ENCODE measurements around the gene ASIC4.

The ASIC4 gene, protein sequence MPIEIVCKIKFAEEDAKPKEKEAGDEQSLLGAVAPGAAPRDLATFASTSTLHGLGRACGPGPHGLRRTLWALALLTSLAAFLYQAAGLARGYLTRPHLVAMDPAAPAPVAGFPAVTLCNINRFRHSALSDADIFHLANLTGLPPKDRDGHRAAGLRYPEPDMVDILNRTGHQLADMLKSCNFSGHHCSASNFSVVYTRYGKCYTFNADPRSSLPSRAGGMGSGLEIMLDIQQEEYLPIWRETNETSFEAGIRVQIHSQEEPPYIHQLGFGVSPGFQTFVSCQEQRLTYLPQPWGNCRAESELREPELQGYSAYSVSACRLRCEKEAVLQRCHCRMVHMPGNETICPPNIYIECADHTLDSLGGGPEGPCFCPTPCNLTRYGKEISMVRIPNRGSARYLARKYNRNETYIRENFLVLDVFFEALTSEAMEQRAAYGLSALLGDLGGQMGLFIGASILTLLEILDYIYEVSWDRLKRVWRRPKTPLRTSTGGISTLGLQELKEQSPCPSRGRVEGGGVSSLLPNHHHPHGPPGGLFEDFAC

DNA sequence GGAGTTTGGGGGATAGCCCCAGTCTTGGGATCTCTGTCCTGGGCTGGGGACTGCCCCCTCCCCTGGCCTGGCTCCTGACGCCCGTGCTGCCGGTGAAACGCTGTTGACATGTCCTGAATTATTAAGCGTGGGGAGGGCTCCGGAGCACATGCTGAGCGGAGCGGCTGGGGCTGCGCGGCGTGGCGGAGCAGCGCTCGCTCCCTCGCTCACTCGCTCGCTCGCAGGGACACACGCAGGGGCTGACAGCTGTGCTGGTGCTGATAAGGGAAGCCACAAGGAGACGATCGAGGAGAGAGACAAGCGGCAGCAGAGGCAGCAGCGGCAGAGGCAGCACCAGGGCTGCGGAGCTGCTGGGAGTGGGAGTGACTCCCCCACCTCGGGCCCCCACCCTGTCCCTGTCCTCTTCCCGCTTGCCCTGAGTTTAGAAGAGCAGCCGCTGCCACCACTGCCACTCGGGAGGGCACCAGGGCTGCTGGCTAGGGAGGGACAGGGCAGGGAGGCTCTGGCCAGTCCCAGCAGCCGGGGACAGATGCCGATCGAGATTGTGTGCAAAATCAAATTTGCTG lies at the start of gene ASIC4:
TSS of gene ASIC4 (plus strand) at position 287 of the 566 bp plus-strand sequence. CDS start at position 530, 243 bp downstream.
- DNase-seq (ENCODE audit: low read depth): no peak

DNA sequence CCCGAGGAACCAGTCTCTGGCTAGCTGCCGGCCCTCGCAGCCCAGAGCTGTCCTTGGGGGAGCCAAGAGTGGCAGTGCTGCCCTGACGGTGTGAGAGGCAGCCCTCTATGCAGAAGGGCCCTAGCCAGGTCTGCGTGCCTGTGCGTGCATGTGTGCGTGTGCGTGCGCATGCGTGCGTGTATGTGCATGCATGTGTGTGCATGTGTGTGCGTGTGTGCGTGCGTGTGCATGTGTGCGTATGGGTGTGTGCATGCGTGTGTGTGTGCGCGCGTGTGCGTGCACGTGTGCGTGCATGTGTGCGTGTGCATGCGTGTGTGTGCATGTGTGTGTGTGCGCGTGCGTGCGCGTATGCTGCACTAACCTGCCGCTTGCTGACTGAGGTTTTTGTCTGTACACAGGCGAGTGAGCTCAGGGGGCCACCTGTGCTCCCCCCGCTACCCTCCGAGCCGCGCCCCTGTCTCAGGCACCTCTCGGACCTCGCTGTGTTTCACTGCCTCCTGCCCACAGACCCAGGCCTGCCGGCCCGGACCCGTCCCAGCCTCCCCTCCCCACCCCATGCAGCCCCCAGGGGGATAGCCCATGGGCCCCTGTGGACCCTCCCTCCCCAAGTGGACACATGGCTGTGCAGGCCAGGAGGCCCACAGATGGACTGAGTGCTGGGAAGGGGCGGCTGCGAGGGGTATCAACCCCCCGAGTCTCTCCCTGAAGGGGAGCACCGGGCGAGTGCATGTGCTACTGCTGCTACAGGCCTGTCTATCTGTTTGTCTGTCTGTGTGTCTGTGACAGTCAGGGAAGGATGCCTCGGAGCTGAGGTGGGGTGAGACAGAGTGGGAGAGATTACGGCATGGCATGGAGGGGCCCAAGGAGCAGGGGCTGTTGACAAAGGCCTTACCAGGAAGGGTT lies 48.4 kb upstream of the ASIC4 start:
- no peak for DNase-seq (ENCODE audit: low read depth)

DNA sequence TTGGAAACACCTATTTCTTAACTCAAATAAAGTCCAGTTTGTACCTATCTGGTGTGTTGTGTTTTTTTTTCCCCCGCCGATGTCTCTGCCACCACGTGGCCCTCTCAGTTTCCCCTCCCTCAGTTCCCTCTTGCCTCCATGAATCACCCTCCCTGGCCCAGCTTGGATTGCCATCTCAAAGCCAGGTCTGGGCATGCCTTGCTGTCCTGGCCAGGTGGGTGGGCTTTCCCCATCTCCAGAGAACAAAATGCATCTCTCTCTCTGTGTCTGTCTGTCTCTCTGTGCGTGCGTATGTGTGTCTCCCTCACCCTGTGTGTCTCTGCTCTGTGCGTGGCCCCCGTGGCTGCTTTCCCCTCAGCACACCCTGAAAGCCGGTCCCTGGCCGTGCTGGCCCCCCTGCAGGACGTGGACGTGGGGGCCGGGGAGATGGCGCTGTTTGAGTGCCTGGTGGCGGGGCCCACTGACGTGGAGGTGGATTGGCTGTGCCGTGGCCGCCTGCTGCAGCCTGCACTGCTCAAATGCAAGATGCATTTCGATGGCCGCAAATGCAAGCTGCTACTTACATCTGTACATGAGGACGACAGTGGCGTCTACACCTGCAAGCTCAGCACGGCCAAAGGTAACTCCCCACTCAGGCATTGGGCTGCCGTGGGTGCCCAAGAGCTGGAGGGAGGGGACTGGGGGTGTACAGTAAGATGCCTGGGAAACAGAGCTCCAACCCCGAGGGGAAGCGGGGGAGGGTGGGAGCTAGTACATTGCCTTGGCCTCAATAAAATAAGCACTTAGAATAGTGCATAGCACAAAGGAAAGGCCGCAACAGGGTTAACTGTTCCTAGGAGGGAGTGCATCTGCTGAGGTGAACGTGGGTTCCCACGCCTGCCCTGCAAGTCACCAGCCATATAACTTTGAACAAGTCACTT lies 47.2 kb upstream of the ASIC4 start:
- no peak for DNase-seq (ENCODE audit: low read depth)

DNA sequence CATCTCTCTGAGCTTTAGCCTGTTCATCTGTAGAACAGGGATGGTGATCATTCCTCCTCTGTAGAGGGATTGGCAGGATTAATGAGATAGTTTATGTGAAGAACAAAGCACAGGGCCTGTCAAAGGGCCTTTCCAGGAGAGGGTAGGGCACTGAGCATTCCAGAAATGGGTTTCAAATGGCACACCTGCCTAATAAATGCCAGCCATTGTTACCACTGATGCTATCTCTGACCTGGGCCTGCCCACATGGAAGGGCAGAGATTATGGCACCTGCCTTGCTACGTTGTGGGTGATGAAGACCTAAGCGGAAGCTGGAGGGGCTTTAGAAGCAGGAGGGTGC lies 46.6 kb upstream of the ASIC4 start:
- DNase-seq (ENCODE audit: low read depth): no peak

DNA sequence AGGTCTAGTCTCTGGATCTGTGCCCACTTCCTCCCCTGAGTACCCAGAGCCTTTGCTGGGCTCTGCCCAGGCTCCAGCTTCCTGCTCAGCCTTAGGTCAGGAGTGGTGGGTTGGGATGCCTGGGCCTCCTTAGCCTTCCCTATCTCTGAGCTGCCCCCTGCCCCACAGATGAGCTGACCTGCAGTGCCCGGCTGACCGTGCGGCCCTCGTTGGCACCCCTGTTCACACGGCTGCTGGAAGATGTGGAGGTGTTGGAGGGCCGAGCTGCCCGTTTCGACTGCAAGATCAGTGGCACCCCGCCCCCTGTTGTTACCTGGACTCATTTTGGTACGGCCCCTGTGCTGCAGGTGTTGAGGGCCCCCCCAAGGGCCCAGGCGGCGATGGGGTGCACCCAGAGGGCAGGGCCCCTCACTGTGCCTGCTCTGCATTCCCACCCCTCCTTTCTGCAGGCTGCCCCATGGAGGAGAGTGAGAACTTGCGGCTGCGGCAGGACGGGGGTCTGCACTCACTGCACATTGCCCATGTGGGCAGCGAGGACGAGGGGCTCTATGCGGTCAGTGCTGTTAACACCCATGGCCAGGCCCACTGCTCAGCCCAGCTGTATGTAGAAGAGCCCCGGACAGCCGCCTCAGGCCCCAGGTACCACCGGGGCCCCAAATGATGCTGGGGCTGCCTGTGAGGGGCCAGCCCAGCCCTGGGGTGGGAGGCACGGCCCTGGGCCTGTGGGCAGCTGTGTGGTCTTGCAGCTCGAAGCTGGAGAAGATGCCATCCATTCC lies 45.7 kb upstream of the ASIC4 start:
- no peak for DNase-seq (ENCODE audit: low read depth)

DNA sequence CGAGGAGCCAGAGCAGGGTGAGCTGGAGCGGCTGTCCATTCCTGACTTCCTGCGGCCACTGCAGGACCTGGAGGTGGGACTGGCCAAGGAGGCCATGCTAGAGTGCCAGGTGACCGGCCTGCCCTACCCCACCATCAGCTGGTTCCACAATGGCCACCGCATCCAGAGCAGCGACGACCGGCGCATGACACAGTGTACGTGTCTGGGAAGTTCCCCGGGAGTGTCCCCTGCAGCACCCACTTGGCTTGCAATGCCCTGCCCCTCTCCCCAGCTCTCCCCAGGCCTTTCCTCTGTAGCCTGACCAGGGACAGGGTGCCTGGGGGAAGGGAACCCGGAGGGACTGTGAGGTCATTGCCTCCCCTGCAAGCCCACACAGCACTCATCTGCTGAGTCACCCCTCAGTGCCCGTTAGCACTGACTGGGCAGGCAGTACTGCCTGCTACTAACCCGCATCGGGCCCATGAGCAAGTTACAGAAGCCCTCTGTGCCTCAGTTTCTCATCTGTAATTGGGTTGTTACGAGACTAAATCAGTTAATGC lies 45.0 kb upstream of the ASIC4 start:
- no peak for DNase-seq (ENCODE audit: low read depth)

DNA sequence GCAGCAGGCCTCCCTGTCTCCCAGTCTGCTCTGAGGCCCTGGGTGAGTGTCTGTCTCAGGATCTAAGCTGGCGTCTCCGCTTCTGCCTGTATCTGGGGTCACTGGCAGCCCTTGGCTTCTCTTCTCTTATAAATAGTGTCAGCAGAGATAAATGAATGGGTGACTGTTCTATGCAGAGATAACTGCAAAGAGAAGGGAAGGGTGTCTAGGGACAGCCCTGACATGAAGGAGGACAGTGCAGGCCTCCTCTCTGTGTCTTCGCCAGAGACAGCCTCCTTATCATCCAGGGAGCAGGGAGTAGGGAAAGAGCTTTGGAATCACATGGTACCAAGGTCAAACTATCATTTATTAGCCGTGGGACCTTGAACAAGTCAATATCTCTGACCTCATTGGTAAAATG lies 43.9 kb upstream of the ASIC4 start:
- DNase-seq (ENCODE audit: low read depth): no peak

DNA sequence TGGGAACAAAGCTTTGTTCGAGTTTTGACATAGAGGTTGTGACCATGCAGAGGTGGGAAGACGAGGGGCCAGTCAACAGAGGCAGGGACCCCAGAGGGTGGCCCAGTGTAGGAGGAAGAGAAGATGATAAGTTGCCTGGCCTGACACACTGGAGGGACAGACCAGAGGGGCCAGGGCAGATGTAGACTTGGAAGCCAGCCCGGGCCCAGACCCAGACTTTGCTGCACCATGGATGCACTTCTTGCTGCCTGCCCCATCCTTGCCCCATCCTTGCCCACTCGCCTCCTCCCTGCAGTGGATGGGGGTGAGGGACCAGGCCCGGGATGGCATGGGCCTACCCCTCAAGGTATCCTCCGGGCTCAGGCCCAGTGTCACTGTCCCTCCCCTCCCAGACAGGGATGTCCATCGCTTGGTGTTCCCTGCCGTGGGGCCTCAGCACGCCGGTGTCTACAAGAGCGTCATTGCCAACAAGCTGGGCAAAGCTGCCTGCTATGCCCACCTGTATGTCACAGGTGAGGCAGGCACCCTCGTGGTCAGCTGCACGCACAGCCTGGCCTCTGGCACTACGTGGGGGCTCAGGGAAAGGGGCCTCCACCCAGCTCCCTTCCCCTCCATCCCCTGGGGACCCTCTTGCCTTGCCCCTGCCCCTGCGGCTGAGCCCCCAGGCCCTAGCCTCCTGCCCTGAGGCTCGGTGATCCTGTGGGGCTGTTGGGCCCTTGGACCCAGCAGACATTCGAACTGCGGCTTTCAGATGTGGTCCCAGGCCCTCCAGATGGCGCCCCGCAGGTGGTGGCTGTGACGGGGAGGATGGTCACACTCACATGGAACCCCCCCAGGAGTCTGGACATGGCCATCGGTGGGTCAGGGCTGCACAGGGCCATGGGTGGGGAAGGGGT lies 42.6 kb upstream of the ASIC4 start:
- no peak for DNase-seq (ENCODE audit: low read depth)

DNA sequence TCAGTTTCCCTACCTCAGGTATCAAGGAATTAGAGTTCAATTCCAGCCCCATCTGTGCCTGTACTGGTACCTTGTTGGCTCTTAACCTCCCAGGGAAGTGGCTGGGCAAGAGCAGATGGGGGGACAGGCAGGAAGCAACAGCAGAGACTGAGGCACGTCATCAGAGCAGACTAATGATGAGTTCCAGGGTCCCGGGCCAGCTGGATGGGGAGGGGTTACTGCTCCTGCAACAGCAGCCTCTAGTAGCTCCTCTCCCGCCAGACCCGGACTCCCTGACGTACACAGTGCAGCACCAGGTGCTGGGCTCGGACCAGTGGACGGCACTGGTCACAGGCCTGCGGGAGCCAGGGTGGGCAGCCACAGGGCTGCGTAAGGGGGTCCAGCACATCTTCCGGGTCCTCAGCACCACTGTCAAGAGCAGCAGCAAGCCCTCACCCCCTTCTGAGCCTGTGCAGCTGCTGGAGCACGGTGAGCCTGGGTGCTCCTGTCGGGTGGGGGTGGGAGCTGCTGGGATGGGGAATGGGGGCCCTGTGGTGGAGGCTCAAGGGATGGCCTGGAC lies 41.6 kb upstream of the ASIC4 start:
- DNase-seq (ENCODE audit: low read depth): no peak

DNA sequence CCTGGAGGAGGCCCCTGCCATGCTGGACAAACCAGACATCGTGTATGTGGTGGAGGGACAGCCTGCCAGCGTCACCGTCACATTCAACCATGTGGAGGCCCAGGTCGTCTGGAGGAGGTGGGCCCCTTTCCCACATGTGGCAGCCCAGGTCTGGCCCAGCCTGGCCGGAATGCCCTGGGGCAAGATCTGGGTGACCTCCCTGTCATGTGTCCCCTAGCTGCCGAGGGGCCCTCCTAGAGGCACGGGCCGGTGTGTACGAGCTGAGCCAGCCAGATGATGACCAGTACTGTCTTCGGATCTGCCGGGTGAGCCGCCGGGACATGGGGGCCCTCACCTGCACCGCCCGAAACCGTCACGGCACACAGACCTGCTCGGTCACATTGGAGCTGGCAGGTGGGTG lies 40.8 kb upstream of the ASIC4 start:
- no peak for DNase-seq (ENCODE audit: low read depth)

DNA sequence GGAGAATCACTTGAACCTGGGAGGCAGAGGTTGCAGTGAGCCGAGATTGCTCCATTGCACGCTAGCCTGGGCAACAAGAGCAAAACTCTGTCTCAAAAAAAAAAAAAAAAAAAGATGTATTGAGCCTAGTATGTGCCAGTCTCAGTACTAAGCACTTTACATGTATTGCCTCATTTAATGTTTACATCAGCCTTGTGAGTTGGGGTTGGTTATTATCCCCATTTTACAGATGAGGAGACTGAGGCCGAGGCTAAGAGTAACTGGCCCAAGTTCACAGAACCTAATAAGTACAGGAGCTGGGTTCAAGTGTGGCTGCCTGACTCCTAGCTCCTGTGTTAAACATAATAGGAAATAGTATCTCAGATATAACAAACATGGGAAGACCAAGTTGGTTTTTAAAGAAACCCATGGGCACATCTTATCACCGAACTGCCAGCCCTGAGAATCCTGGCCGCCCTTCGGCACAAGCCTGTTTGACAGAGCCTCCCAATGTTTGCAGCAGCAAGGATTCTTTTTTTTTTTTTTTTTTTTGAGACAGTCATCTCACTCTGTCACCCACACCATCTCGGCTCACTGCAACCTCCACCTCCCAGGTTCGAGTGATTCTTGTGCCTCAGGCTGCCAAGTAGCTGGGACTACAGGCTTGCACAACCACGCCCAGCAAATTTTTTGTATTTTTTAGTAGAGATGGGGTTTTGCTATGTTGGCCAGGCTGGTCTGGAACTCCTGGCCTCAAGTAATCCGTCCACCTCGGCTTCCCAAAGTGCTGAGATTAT lies 39.8 kb upstream of the ASIC4 start:
- DNase-seq (ENCODE audit: low read depth): no peak

DNA sequence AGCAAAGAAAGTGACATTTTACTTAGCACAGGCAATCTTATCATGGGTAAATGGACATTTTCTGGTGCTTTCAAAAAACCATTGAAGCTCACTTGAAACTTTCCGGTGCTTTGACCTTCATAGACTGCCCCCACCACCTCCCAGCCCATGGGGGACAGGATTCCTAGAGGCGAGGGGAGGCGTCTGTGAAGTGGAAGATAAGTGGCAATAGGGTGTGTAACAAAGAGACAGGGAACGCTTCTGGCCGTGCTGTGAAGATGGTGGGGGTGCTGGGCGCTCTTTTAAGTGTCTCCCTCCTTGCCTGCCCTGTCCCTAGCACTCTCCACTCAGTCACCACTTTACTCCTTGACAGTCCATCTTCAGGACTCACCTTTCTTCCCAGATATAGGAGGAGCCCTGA lies 39.0 kb upstream of the ASIC4 start:
- no peak for DNase-seq (ENCODE audit: low read depth)

DNA sequence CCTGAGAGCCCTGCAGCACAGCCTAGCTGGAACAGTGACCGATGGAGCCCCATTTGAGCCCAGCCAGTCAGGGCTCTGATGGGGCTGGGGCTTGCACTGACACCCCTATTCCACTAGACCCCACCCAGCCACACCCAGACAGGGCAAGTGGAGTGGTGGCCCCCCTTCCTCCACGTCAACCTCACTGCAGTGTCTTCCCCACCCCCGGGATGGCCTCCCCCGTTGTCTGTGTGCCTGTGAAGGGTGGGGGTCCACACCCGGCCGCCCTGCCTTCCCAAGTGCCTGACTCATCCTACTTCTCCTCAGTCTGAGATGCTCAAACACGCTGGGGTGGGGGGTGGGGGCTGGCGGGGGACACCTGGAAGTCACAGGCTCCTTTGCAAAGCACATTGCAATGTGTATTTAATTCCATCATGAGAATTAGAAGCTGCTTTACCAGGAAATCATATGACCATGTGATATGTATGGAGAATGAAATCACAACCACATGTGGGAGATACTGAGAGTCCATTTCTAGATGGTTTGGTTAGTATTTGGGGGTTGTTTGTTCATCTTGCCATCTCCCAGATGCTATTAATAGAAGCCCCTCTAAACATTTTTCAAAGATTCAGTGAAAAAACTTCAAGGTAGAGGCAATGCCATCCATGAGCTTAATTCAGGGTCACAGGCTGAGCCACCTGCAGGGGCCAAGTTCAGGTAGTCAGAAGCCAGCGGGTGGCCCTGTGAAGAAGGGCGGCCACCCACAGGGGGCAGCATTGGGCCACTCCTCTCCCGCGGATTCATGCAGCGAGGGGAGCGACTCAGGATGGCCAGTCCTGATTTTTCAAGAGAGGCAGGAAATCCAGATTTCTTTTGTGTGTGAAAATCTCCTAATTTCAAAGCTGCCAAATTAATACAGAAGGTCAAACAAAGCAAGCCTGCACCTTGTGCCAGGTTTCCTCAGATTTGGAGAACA lies 38.3 kb upstream of the ASIC4 start:
- DNase-seq (ENCODE audit: low read depth): peak; percentile 32

DNA sequence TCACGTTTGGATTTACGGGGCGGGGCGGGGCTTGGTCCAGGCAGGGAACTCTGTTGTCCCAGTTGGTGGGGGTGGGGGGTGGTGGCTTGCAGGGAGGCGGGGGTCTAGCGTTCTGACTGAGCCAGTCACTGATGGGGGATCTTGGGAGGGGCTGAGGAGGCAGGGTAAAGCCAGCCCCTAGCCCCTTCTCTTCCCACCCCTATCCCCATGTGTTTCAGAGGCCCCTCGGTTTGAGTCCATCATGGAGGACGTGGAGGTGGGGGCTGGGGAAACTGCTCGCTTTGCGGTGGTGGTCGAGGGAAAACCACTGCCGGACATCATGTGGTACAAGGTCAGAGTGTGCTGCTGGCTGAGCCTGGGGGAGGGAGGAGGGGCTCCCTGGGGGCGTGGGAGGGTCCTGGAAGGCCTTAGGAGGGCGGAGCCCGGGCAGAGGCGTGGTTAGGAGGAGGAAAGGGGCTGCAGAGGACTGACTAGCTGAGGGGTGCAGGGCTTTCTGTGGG lies 37.6 kb upstream of the ASIC4 start:
- no peak for DNase-seq (ENCODE audit: low read depth)

DNA sequence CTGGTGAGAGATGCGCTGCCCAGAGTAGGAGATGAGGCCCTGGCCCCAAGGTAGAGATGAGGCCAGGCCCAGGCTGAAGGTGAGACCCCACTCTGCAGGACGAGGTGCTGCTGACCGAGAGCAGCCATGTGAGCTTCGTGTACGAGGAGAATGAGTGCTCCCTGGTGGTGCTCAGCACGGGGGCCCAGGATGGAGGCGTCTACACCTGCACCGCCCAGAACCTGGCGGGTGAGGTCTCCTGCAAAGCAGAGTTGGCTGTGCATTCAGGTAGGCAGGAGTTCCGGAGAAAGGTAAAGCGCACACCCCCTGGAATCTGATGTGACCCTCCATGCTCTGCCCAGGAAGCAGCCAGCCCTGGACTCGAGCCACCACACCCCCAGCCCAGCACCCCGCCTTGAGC lies 37.1 kb upstream of the ASIC4 start:
- DNase-seq (ENCODE audit: low read depth): no peak

DNA sequence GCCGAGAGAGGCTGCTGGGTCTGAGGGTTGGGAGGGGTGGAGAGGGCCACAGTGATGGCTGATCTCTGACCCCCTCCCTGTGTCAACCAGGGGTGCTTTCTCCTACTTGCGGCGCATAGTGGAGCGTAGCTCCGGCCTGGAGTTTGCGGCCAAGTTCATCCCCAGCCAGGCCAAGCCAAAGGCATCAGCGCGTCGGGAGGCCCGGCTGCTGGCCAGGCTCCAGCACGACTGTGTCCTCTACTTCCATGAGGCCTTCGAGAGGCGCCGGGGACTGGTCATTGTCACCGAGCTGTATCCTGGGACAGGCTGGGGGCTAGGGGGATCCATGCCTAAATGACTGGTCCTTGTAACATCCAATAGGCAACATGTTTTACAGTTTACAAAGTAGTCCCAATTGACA lies 36.5 kb upstream of the ASIC4 start:
- no peak for DNase-seq (ENCODE audit: low read depth)

DNA sequence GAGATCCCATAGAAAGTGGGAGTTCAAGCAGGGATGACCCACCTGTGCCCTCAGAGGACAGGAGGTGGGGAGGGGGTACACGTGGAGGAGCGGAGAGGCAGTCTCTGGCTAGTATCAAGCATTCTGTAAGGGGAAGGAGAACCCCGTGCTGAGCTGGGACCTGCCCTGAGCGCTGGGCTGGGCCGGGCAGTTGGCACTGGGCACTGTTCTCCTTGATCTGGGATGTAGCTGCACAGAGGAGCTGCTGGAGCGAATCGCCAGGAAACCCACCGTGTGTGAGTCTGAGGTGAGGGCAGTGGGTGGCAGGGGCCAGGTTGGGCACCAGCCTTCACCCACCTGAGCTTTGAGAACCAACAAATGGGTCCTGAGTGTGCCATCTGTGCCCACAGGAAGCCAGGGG lies 35.4 kb upstream of the ASIC4 start:
- DNase-seq (ENCODE audit: low read depth): no peak
